NCI-H524 (cell line): ENCODE measurements around the gene TMA7.
A peak's percentile ranks its signal among the peaks of the same experiment; 100 is the strongest.
"Not testable (repeated sequence)": the region's sequence is repeated elsewhere in the genome, so short reads cannot be mapped to it uniquely, and the experiment has no call there.

Source experiments
- DNase-seq, 2 experiments: peaks; one replicate each; lab custom pipeline; 2025; lab: John Stamatoyannopoulos, UW

TMA7 gene

DNA sequence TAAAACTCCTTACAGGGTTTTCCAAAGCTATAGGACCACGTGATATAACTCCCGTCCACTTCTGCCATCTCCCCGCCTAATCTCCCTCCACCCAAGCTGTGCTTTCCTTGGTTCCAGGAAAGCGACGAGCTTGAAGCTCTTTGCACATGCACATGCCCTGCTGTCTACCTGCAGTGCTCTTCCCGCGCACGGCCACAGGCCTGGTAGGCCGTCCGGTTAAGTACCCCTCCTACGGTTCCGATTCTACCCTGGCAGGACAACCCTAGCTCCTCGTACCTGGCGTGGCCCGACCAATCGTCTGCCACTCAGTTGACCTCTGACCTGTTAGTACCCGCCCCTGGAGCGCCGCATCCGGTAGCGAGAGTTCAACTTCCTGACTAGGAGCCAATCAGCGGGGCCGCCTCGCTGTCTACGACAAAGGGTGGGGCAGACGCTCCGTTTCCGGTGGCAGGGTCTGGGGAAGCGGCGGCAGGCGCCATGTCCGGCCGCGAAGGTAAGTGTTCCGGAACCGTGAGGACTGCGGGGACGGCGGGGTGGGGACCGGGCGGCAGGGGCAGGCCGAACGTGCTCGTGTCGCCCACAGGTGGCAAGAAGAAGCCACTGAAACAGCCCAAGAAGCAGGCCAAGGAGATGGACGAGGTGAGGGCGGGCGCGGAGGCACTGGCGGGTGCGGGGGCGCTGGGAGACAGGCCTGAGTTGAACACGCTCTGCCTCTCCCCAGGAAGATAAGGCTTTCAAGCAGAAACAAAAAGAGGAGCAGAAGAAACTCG, at the start of gene TMA7, which contains the start of gene CCDC51:
Gene TMA7, plus strand, starts transcription at position 438 of the 770 bp plus-strand sequence. Its CDS starts 40 bp downstream, at position 478.
Gene CCDC51, minus strand, starts transcription at position 300 of the 770 bp plus-strand sequence. CDS start 4,991 bp downstream, outside the sequence.
- peak; percentile 94 to 96 for DNase-seq

DNA sequence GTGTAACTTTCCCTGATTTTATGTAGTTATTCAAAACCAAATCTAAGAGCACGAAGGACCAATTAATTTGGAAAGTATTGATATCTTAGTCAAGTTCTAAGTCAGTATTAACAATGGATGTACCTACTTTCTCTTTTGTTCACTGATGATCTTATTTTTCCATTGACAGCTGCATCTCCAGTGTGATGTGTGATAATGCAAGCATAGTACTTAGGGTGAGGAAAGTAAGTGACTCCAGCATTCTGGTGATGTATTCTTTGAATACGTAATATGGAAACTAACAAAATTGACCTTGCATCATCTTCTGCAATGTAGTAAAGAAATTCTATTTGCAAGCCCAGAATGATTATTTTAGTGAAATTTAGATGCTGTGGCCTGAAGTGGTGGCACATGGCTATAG, 45.7 kb upstream of the TMA7 start:
- DNase-seq: no peak

DNA sequence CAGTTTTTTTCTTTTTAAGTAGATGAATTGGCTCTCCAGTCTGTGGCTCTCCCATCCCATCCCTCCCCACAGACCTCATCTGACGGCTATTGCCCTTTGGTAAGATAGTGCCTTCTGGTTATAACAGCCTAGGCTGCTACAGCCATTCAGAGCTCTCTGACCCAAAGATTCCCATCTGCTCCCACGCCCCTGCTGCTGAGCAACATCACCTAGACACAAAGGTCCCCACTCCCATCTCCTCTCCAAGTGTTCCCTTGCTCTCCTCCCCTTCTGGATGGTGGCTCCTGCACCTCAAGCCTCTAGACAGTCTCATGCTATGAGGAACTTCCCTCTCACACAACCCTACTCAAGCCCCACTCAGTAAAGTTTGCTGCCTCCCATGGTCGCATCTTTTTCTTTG, 44.3 kb upstream of the TMA7 start:
- no peak for DNase-seq

DNA sequence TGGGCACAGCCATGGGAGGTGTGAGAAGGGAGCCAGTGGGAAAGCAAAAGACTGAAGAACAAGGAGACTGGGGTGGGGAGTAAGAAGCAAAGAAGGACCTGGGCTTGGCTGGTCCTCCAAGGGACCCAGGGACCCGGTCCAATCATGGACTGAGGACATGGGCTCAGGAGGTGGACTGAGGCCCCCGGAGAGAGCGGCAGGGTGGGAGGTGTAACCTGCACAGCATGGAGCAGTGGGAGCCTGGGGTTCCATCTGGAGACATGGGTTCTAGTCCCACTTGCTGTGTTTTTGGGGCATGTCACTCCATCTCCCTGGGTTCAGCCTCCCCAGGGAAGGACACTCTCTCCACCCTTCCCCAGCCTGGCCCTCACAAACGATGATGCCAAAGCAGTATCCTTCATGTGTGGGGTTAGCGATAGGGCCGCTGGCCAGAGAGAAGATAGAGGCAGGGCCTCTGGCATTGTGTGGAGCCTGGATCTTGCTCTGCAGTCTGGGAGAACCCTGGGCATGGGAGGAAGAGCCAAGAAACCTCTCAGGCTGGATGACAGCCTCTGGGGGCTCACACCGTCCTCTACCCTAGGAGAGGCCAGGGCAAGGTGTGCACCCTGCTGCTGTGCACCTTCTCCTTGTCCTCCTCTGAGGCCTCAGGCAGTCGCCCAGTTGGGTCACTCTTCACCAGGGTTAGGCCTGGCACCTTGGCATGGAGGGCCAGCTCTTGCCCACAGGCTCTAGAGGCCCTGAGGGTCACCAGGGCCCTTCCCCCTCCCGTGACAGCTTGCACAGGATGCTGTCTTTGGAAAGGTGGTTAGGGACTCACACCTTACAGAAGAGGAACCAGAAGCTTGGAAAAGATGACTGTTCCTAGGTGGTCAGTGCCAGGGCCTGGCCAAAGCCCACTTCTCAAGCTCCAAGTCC, 42.0 kb upstream of the TMA7 start:
- DNase-seq: no peak

DNA sequence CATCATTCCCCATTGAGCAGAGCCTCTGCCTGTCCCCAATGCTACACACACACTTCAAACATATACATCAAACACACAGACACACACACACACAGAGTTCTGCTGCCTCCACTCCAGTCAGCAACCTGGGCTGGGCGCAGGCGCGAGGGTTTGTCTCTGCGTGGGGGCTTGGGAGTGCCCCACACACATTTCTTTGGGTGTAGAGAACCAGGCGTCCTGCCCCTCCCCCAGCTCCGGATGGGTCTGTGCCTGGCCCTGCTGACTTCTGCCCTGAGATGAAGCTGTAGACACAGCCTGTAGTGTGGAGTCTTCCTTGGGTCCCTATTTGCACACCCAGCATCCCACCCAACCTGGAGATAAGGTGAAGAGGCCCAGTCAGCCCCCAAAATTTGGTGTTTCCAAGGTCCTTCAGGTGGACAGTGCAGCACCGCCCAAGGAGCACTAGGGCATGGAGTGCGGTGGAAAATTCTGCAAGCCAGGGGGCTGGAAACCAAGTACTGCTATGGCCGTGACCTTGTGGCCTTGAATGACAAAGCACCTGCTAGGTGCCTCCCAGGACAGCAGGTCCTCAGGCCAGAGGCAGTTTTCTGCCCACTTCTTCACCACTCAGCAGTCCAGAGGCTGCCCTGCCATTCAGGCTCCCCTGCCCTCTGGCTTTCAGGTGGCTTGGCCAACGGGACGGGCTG, 41.2 kb upstream of the TMA7 start:
- no peak for DNase-seq

DNA sequence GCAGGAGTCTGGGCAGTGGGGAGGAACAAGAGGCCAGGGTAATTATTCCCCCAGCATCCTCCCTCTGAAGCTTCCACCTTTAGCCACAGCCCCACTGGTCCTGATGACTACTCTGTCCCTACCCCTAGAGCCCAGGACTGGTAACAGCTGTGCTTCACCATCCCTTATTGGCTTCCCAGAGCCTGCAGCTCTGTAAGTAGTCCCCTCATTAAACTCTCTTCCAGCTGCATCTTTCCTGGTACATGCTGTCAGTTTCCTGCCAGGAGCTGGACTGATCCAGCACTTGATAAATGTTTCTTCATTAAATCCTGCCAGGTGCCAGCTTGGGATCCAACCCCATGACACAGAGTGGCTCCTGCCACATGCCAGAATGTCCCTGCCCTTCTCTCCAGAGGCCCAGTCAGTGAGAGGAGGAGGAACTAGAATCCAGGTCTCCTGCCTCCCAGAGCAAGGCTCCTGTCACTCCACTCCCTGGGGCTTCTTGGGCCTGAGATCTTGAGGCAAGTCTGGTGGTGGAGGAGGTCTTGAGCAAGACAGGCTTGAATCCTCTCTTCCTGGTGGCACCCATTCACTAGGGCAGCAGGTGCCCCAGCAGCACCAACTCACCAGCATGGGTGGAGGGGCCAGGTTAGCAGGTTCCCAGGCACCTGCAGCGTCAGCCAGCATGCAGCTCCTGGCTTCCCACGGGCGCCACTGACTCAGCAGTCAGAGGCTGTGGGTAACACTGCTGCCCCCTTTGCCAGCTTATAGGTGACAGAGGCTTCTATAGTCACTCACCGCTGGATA, 40.5 kb upstream of the TMA7 start:
- peak in 1 of 2 experiments; percentile 41 for DNase-seq

DNA sequence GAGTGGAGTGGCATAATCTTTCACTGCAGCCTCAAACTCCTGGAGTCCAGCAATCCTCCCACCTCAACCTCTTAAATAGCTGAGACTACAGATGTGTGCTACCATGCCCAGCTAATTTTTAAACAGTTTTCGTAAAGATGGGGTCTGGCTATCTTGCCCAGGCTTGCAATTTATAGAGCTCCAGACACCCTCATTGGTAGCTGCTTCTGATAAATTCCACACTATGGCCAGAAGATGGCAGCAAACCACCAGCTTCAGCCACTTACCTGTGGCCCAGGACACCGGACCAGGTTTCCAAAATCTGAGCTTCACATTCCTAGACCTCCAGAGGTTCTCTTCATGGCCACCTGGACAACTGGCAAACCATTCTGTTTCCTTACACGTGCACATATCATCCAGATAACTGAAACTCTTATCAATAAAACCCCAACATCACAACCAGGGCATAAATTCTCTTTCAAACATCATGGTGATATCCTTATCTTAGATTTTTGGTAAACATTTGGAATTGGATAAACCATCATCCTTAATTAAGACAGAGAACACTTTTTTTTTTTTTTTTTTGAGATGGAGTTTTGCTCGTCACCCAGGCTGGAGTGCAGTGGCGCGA, 39.1 kb upstream of the TMA7 start:
- peak; percentile 41 to 56 for DNase-seq

DNA sequence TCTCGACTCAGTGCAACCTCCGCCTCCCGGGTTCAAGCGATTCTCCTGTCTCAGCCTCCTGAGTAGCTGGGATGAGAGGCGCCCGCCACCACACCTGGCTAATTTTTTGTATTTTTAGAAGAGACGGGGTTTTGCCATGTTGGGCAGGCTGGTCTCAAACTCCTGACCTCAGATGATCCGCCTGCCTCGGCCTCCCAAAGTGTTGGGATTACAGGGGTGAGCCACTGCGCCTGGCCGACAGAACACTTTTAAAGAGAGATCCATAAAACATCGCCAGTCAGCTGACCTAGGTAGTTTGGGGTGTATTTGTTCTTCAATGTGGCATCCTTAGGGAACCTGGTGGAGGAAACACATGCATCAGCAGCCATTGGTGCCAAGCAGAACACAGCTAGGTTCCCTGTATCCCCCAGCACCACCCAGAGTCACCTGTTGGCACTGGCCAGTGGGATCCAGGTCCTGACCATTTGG, 38.6 kb upstream of the TMA7 start:
- not testable (repeated sequence) for DNase-seq

- no peak for DNase-seq
These were observed 37.8 kb upstream of the TMA7 start for GRCh38 chr3:48402281-48402732.

GRCh38 chr3:48402907-48403306, 37.1 kb upstream of the TMA7 start:
- DNase-seq: no peak

GRCh38 chr3:48403533-48404439, 36.3 kb upstream of the TMA7 start:
- DNase-seq: no peak

DNA sequence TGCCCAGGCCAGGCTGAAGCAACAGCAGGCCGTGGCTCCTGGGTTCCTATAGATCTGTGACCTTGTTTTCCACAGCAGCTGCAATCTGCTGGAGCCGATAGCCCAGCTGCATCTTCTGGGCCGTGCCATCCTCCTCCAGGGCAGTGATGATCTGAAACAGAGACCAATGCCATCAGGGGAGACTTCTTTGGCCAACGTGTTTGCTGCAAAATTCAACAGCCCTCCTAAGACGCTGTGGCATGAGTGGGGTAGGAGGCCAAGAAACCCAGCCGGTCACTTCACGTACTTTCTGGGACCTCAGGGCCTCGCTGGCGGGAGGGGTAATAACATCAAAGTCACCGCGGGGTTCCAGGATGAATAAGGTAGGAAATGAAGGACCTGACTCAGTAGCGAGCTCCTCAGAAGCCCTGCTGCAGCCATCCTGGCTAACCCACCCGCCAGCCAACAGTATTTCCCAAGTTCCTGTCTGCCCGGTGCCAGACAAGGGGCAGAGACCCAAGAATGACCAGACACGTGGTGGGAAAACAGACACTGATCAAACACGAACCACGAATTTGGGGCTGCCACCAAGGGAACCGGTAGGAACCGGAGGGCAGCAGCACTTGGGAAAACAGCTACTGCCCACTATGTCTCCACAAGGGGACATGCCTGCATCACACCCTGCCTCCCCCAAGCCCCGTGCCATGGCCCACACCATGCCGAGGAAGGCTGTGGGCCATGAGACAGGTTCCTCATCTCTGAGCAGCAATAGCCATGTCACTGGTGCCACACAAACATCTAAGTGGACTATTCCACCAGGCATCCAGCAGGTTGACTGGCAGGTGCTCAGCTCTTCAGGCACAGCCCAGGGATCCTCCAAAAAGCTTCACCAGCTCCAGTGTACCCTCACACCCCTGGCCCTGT, 35.4 kb upstream of the TMA7 start:
- DNase-seq: no peak

- no peak for DNase-seq
These were observed 34.6 kb upstream of the TMA7 start for GRCh38 chr3:48405343-48405881.

DNA sequence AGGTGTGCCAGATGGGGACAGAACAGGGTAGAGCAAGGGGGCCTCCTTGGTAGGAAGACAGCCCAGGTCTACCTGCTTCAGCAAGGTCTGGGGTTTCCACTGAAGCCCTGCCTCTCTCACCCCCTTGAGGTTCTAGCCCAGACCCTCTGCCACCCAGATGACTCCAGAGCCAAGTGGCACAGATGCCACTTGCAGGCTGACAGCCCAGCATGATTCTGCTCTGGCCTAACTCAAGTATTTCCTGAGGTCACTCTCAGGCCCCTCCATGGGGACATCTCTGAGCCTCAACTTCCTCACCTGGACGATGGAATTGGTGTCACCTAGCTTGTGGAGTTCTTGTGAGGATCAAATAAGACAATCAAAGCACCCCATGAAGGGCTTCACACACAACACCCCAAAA, 34.1 kb upstream of the TMA7 start:
- DNase-seq: no peak

DNA sequence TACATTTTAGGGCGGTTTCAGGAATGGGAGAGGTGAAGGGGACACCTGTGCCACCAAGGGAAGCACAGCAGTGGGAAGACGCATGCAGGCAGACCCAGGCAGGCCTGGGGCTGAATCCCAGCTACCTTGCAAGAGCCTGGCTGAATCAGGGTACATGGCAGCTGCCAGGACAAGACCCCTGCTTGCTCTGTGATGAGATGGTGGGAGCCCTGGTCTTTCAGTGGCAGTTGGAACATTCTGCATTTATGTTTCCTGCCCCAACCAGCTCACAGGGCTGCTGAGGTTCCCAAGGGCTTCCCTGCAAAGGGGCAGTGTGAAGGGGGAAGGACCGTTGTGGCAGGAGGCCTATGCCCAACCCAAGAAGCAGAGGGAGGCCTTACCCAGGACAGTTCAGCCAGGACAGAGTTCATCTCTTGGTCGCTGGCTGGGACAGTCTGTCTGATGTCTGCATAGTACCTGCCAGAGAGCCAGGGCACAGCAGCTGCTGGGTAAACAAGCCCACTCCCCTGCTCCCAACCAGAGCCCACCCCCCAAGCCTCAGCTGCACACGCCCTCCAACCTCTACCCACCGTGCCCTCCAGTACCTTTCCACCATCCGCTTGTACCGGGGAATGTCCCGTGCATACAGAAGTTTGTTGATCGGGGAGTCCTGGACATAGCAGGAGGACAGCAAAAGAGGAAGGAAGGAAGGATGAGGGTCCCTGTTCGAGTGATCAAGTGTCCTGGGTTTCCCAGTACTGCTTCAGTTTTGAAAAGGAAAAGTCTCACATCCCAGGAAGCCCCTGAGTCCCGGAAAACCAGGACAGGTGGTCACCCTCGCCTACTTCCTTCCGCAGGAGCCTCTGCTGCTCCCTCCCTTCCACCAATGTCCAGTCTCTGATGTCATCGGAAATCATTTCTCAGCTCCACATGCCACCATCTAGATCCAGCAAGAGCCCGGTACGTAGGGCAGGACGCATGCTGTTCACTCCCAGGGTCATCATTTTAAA, 33.3 kb upstream of the TMA7 start:
- no peak for DNase-seq

DNA sequence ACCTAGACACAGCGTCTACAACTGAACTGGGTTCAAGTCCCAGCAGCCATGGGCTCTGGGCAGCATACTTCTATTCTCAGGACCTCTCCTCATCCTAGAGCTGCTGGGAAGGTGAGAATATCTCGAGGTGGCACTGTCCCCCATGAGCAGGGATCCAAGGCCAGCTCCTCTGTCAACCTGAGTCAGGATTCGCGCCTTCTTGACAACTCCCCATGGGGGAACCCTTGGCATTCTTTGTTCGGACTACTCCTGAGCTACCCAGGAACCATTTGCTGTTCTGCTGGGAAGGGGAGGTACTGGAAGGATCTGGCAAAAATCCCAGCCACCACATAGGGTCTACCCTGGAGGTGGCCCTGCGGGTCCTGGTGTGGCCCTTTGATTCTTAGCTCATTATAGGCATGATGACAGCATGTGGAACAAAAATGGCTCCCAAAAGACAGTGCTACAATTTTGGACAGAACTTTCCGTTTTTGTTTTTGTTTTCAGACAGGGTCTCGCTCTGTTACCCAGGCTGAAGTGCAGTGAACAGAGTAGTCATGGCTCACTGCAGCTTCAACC, 32.4 kb upstream of the TMA7 start:
- DNase-seq: no peak

DNA sequence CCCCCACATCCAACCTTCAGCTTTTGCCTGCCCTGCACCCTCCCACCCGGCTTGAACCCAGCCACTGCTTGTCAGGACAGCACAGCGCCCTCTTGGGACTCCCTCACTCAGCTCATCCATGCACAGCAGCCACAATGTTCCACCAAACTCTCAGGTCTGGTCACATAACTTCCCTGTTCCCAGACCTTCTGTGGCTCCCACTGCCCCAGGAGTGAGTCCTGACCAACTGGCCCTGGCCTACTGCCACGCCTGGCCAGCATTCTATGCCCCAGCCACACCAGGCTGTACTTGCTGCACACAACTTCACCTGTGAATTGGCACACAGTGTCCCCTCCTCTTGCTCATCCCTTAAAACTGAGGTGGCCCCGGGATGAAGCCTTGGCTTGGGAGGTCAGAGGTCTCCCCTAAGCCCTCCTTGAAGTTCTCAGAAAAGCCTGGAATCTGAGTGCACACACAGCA, 31.2 kb upstream of the TMA7 start:
- no peak for DNase-seq
